K562 (cell line): Measurements from ENCODE around the gene ENC1. TPM values are rescaled to one million over a fixed set of nuclear protein-coding genes. Genes with fewer than 3 reads are reported as not detected.

Source experiments
- ATAC-seq: fragments of 200-7000 bp; cut with Tn5 transposase; 3 replicates; pipeline ENCODE4 v1.9.1; 2020; ENCODE audit warnings: moderate library complexity
- BruUV-seq: library from RNA; stranded (reverse); fragments of 400-500 nt; replicated peaks from 2 replicates; lab custom pipeline; 2021; lab: Mats Ljungman, UMichigan
- CTCF ChIA-PET: fragments of 300-600 bp; formaldehyde crosslinking; extraction: SDS; loops from one replicate; lab custom pipeline; 2021; ENCODE audit warnings: low intra/inter-chr PET ratio; lab: Yijun Ruan, JAX
- POLR2A ChIA-PET: fragments of 300-600, 350-650 bp; sonication (Branson Sonifier 250); formaldehyde crosslinking; extraction: SDS; loops from one replicate; lab custom pipeline; 2021; ENCODE audit warnings: antibody characterized with exemption, inconsistent platforms; lab: Yijun Ruan, JAX
- DNase-seq, 4 experiments: peaks; one replicate each; pipeline versions ENCODE4 v3.0.0 to v3.0.0-alpha.2; 2011 to 2018; ENCODE audit warnings: low spot score in 3 of 4, mixed read lengths in 3 of 4; ENCODE audit errors: extremely low read depth in 1 of 4
- FAIRE-seq: peaks from 2 replicates; lab custom pipeline; 2011; peaks lifted over from hg19 to GRCh38; lab: Jason Lieb, UNC
- H2AFZ ChIP-seq: 2 replicates; pipeline ENCODE4 v1.6.0; 2011; ENCODE audit warnings: low read depth, low read length, control low read depth, inconsistent platforms
- H3K27ac ChIP-seq: fragments of 200-600 bp; 3 replicates; pipeline ENCODE4 v1.8.0; 2011; ENCODE audit warnings: low read depth, mild to moderate bottlenecking, control low read depth, inconsistent platforms, low read length, moderate library complexity, mixed read lengths; ENCODE audit errors: extremely low read depth
- H3K27me3 ChIP-seq, 2 experiments: fragments of 300-600 bp in 1 of 2; 2 replicates in 1 of 2; 3 replicates in 1 of 2; pipeline versions ENCODE4 v1.6.0 to v1.8.0; 2011; ENCODE audit warnings: inconsistent platforms in 2 of 2, low read length in 2 of 2, mild to moderate bottlenecking in 1 of 2, mixed read lengths in 1 of 2, moderate library complexity in 1 of 2; ENCODE audit not compliant: control insufficient read depth in 2 of 2, insufficient read depth in 2 of 2
- H3K36me3 ChIP-seq: fragments of 300-600 bp; 3 replicates; pipeline ENCODE4 v1.8.0; 2011; ENCODE audit warnings: mild to moderate bottlenecking, low read length, inconsistent platforms; ENCODE audit not compliant: control insufficient read depth, insufficient read depth
- H3K4me1 ChIP-seq, 2 experiments: fragments of 200-600 bp in 1 of 2; replicated peaks in 1 of 2; 2 replicates in 1 of 2; 3 replicates in 1 of 2; pipeline versions ENCODE4 v1.5.1 to v1.8.0; 2011; ENCODE audit warnings: inconsistent platforms in 2 of 2, low read length in 2 of 2, mild to moderate bottlenecking in 1 of 2, mixed read lengths in 1 of 2, moderate library complexity in 1 of 2; ENCODE audit not compliant: control insufficient read depth in 2 of 2, insufficient read depth in 2 of 2
- H3K4me2 ChIP-seq: 2 replicates; pipeline ENCODE4 v1.6.1; 2011; ENCODE audit warnings: low read length, control low read depth, inconsistent platforms, mixed read lengths; ENCODE audit not compliant: insufficient read depth
- H3K4me3 ChIP-seq: fragments of 200-600 bp; sonication (generic), shearing (Covaris generic); 2 replicates; pipeline ENCODE4 v1.5.1; 2016; ENCODE audit warnings: control low read depth, inconsistent platforms
- H3K79me2 ChIP-seq: fragments of 200-600 bp; 3 replicates; pipeline ENCODE4 v1.8.0; 2011; ENCODE audit warnings: low read length, inconsistent platforms; ENCODE audit not compliant: control insufficient read depth, insufficient read depth
- H3K9ac ChIP-seq, 2 experiments: 2 replicates each; pipeline versions ENCODE4 v1.6.0 to v1.6.1; 2011; ENCODE audit warnings: low read depth in 2 of 2, low read length in 2 of 2, control low read depth in 1 of 2, inconsistent platforms in 1 of 2, mild to moderate bottlenecking in 1 of 2, mixed read lengths in 1 of 2; ENCODE audit not compliant: insufficient read depth in 1 of 2
- H3K9me1 ChIP-seq: one replicate; pipeline ENCODE4 v1.6.0; 2011; ENCODE audit warnings: inconsistent platforms, mild to moderate bottlenecking, low read length, moderate library complexity; ENCODE audit not compliant: control insufficient read depth, insufficient read depth
- H3K9me3 ChIP-seq: replicated peaks from 2 replicates; pipeline ENCODE4 v1.5.1; 2011; ENCODE audit warnings: low read depth, low read length, inconsistent platforms; ENCODE audit not compliant: control insufficient read depth, insufficient read depth
- H4K20me1 ChIP-seq: replicated peaks from 2 replicates; pipeline ENCODE4 v1.6.1; 2011; ENCODE audit warnings: low read length, inconsistent platforms, mixed read lengths; ENCODE audit not compliant: control insufficient read depth, insufficient read depth
- BCLAF1 ChIP-seq, 2 experiments: fragments of 450-650 bp in 1 of 2; IDR thresholded peaks; 2 replicates each; pipeline ENCODE4 v1.6.1; 2011 to 2017; ENCODE audit warnings: low read depth in 2 of 2, antibody characterized with exemption in 1 of 2, borderline replicate concordance in 1 of 2, low read length in 1 of 2, mild to moderate bottlenecking in 1 of 2, mixed read lengths in 1 of 2; ENCODE audit not compliant: control insufficient read depth in 1 of 2
- CEBPB ChIP-seq: fragments of 450-650 bp; IDR thresholded peaks from 2 replicates; pipeline ENCODE4 v1.6.1; 2016; ENCODE audit warnings: missing genetic modification characterization, missing compliant biosample characterization
- ESRRA ChIP-seq: fragments of 450-650 bp; IDR thresholded peaks from 2 replicates; pipeline ENCODE4 v1.6.1; 2014; ENCODE audit warnings: low read depth, mild to moderate bottlenecking, moderate library complexity, borderline replicate concordance
- FOXJ2 ChIP-seq: fragments of 200-800 bp; sonication (Bioruptor generic); IDR thresholded peaks from 2 replicates; pipeline ENCODE4 v1.6.1; 2016; ENCODE audit warnings: missing genetic modification characterization, missing compliant biosample characterization
- GABPB2 ChIP-seq: fragments of 250-450 bp; sonication (Bioruptor Pico); conservative IDR thresholded peaks from 2 replicates; pipeline ENCODE4 v1.5.1; 2021; ENCODE audit warnings: mild to moderate bottlenecking
- JUNB ChIP-seq: fragments of 450-650 bp; formaldehyde crosslinking; conservative IDR thresholded peaks from 2 replicates; pipeline ENCODE4 v1.4.0; 2020; ENCODE audit warnings: mild to moderate bottlenecking
- NELFE ChIP-seq: IDR thresholded peaks from 2 replicates; pipeline ENCODE4 v1.6.1; 2011; ENCODE audit warnings: mild to moderate bottlenecking; ENCODE audit not compliant: insufficient read depth, insufficient read length
- POLR2B ChIP-seq: fragments of 450-650 bp; IDR thresholded peaks from 2 replicates; pipeline ENCODE4 v1.6.1; 2018; ENCODE audit warnings: low read depth; ENCODE audit not compliant: partially characterized antibody
- SIN3B ChIP-seq: fragments of 450-650 bp; IDR thresholded peaks from 2 replicates; pipeline ENCODE4 v1.6.1; 2017; ENCODE audit warnings: low read depth, mild to moderate bottlenecking, moderate library complexity
- SP2 ChIP-seq: IDR thresholded peaks from 2 replicates; pipeline ENCODE4 v1.6.1; 2011; ENCODE audit warnings: mild to moderate bottlenecking, low read depth, low read length, moderate library complexity; ENCODE audit not compliant: poor library complexity, severe bottlenecking; ENCODE audit errors: extremely low read depth
- SRSF3 ChIP-seq: fragments of 200-400 bp; formaldehyde crosslinking; IDR thresholded peaks from 2 replicates; pipeline ENCODE4 v1.6.1; 2016; ENCODE audit warnings: mild to moderate bottlenecking, low read length, moderate library complexity; ENCODE audit not compliant: insufficient read depth
- ZC3H4 ChIP-seq: sonication (generic); formaldehyde crosslinking; IDR thresholded peaks from 2 replicates; pipeline ENCODE4 v1.9.0; 2021; ENCODE audit warnings: missing genetic modification reagents, borderline replicate concordance
- whole genome bisulfite sequencing: fragments of 100-300 bp; shearing (Covaris generic); methylation state at CpG from one replicate; pipeline ENCODE4 v1.1.6; 2016; ENCODE audit warnings: low coverage, mixed read lengths; ENCODE audit not compliant: insufficient coverage; ENCODE audit errors: missing lambda C conversion rate; 5-methylcytosine and 5-hydroxymethylcytosine counted together
- in situ Hi-C: fragments of 300-500 bp; cut with MboI; formaldehyde crosslinking; loops from 4 replicates; pipeline ENCODE4 v1.15.0; 2018; ENCODE audit warnings: inconsistent platforms, mixed read lengths
- intact Hi-C: fragments of 100-400 bp; cut with micrococcal nuclease; formaldehyde crosslinking; loops from 2 replicates; pipeline ENCODE4 v1.14.2; 2022
- polyA plus RNA-seq, 8 experiments: library from polyadenylated mRNA; depleted of rRNA in 4 of 8; stranded (reverse) in 5 of 8; unstranded in 3 of 8; fragments of >200 nt; fragmentation: Nextera tagmentation in 2 of 8; fragmentation: Illumina TruSeq in 1 of 8; extraction: Ambion mirVana in 2 of 8; extraction: Trizol in 1 of 8; gene quantifications; 2 replicates each; pipeline versions ENCODE4 v1.2.1 to v1.2.3, GENCODE V29; 2011 to 2014; ENCODE audit warnings: inconsistent platforms in 1 of 8, missing spikeins in 1 of 8
- total RNA-seq, 7 experiments: library from RNA; depleted of rRNA in 6 of 7; stranded (reverse); fragments of >200 nt in 6 of 7; fragmentation: Illumina TruSeq in 2 of 7; extraction: Trizol in 2 of 7; gene quantifications; 2 replicates each; pipeline versions ENCODE4 v1.2.1 to v1.2.3, GENCODE V29; 2011 to 2021; ENCODE audit warnings: low replicate concordance in 1 of 7
- TF ChIP-seq, protein P1 (sequence below): fragments of 200-400 bp; formaldehyde crosslinking; IDR thresholded peaks from 2 replicates; pipeline ENCODE4 v1.6.1; 2017; ENCODE audit warnings: mild to moderate bottlenecking, low read depth, low read length, moderate library complexity

Gene ENC1
- total and polyA plus RNA-seq, 9 of the 15 experiments (the other 6 are each of a cell fraction or from before 2014, with no cell fraction given), result 0.17 to 3.2 (median 0.97) TPM

- TF ChIP-seq, protein P1, sequence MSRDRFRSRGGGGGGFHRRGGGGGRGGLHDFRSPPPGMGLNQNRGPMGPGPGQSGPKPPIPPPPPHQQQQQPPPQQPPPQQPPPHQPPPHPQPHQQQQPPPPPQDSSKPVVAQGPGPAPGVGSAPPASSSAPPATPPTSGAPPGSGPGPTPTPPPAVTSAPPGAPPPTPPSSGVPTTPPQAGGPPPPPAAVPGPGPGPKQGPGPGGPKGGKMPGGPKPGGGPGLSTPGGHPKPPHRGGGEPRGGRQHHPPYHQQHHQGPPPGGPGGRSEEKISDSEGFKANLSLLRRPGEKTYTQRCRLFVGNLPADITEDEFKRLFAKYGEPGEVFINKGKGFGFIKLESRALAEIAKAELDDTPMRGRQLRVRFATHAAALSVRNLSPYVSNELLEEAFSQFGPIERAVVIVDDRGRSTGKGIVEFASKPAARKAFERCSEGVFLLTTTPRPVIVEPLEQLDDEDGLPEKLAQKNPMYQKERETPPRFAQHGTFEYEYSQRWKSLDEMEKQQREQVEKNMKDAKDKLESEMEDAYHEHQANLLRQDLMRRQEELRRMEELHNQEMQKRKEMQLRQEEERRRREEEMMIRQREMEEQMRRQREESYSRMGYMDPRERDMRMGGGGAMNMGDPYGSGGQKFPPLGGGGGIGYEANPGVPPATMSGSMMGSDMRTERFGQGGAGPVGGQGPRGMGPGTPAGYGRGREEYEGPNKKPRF, result no peak
- TF ChIP-seq POLR2B (no peak), NELFE (no peak), JUNB (no peak)
Observed at GRCh38 chr5:74581988-74582365, 58.6 kb downstream of the ENC1 start (continued).

GRCh38 chr5:74580729-74581109 lies 59.8 kb downstream of the ENC1 start:
- Histone ChIP-seq H3K79me2 (no peaks in the 10 kb centered on the region), H3K9me3 (no peaks in the 10 kb centered on the region), H3K4me1 (peaks cover 0 to 17% of the 10 kb centered on the region in 2 experiments; a peak in 3 of 5 replicates), H3K4me3 (no peak overlapping the region), H2AFZ (0 out of 2 replicates have a peak overlapping the region, but pooled peaks have one; percentile 44), H3K27ac (no peak overlapping the region), H3K36me3 (no peaks in the 10 kb centered on the region), H3K27me3 (no peaks in the 10 kb centered on the region), H4K20me1 (no peaks in the 10 kb centered on the region), H3K9ac (no peak overlapping the region), H3K4me2 (no peak overlapping the region), H3K9me1 (no peaks in the 10 kb centered on the region)
- ChIA-PET POLR2A (interaction anchor here (0.8 kb wide), 1 partner anchor 10 kb away, joined by 3 read pairs; no protein-coding TSS in a partner anchor), CTCF (no interaction called here)
- DNase-seq (no peak), ATAC-seq (no peak), FAIRE-seq (no peak)
- intact Hi-C loops (no loop called here), in situ Hi-C loops (no loop called here)
- TF ChIP-seq SIN3B, result no peak
- no peak for TF ChIP-seq FOXJ2 (tag)
- no peak for TF ChIP-seq ZC3H4 (CRISPR knock-in tag)
- TF ChIP-seq SP2, result no peak
- TF ChIP-seq GABPB2, result no peak
- no peak for TF ChIP-seq SRSF3
- no peak for TF ChIP-seq ESRRA
- peak; percentile 21; the same call in 1 of the 2 replicates for TF ChIP-seq CEBPB (tag)
- no peak for TF ChIP-seq BCLAF1 (IDR thresholded peaks at IDR 0.05; ENCODE audit: borderline replicate concordance in 1 of 2, control insufficient read depth in 1 of 2, low read depth in 2 of 2, low read length in 1 of 2)
- no TSS peak for BruUV-seq
- WGBS, result 31% methylated on average over 3 of the region's 3 CpGs
